Endodermal cell (in vitro differentiated cells): Measurements from ENCODE around the gene FGB. TPM values are rescaled to one million over a fixed set of nuclear protein-coding genes. Genes with fewer than 3 reads are reported as not detected.

ENCODE experiments used
- DNase-seq: peaks from one replicate; pipeline ENCODE4 v3.0.0-alpha.2; 2017
- H3K27ac ChIP-seq: 2 replicates; pipeline ENCODE4 v1.5.1; 2013; ENCODE audit warnings: mild to moderate bottlenecking, low read depth, low read length, moderate library complexity
- H3K27me3 ChIP-seq: 2 replicates; pipeline ENCODE4 v1.6.1; 2013; ENCODE audit warnings: mild to moderate bottlenecking, low read length, moderate library complexity; ENCODE audit not compliant: insufficient read depth, control insufficient read depth, poor library complexity, severe bottlenecking
- H3K36me3 ChIP-seq: 2 replicates; pipeline ENCODE4 v1.7.0; 2013; ENCODE audit warnings: mild to moderate bottlenecking, low read length, moderate library complexity; ENCODE audit not compliant: control insufficient read depth, insufficient read depth
- H3K4me1 ChIP-seq: one replicate; pipeline ENCODE4 v1.7.0; 2013; ENCODE audit warnings: low read length; ENCODE audit not compliant: control insufficient read depth, insufficient read depth
- H3K4me3 ChIP-seq: 2 replicates; pipeline ENCODE4 v1.5.1; 2013; ENCODE audit warnings: mild to moderate bottlenecking, low read length, moderate library complexity
- H3K9ac ChIP-seq: 2 replicates; pipeline ENCODE4 v1.6.1; 2013; ENCODE audit warnings: mild to moderate bottlenecking, low read length, moderate library complexity; ENCODE audit not compliant: poor library complexity, severe bottlenecking; ENCODE audit errors: extremely low read depth
- H3K9me3 ChIP-seq: 2 replicates; pipeline ENCODE4 v1.6.1; 2013; ENCODE audit warnings: mild to moderate bottlenecking, low read length, moderate library complexity; ENCODE audit not compliant: control insufficient read depth
- H3K27ac Mint-ChIP-seq: 2 replicates; pipeline ENCODE4 v1.8.0; 2020; ENCODE audit warnings: mixed read lengths
- H3K27me3 Mint-ChIP-seq: 2 replicates; pipeline ENCODE4 v1.8.0; 2021; ENCODE audit warnings: mild to moderate bottlenecking, mixed read lengths; ENCODE audit not compliant: insufficient read depth
- H3K36me3 Mint-ChIP-seq: 2 replicates; pipeline ENCODE4 v1.8.0; 2020; ENCODE audit warnings: low read depth, mixed read lengths
- H3K4me1 Mint-ChIP-seq: 2 replicates; pipeline ENCODE4 v1.8.0; 2020; ENCODE audit warnings: mixed read lengths
- H3K4me3 Mint-ChIP-seq: 2 replicates; pipeline ENCODE4 v1.8.0; 2020; ENCODE audit warnings: mild to moderate bottlenecking, moderate library complexity, mixed read lengths
- H3K9me3 Mint-ChIP-seq: 2 replicates; pipeline ENCODE4 v1.8.0; 2020; ENCODE audit warnings: mild to moderate bottlenecking, mixed read lengths
- WGBS, 2 experiments: methylation state at CpG; one replicate each; pipeline versions ENCODE4 v1.1.5 to v1.1.7; 2013; ENCODE audit warnings: missing lambda C conversion rate in 2 of 2, mixed read lengths in 1 of 2; ENCODE audit not compliant: insufficient coverage in 1 of 2, insufficient read length in 1 of 2; 5-methylcytosine and 5-hydroxymethylcytosine counted together
- total RNA-seq, 2 donors: library from RNA; stranded (reverse); fragmentation: NEBNext Ultra II Directional in 1 of 2; extraction: Animal tissue kit (Norgen Biotek cat#: 25700) in 1 of 2; gene quantifications; 2 replicates in 1 of 2; 3 replicates in 1 of 2; pipeline ENCODE4 v1.2.1, GENCODE V29; 2021
- TF ChIP-seq, protein P1 (sequence below): fragments of 200-600 bp; sonication (generic); conservative IDR thresholded peaks from 2 replicates; pipeline ENCODE4 v1.5.0; 2021; ENCODE audit warnings: antibody characterized with exemption, mild to moderate bottlenecking

Gene FGB
- total RNA-seq, 2 donors from 2014 or later = 0.55 TPM; not detected in 1

DNA sequence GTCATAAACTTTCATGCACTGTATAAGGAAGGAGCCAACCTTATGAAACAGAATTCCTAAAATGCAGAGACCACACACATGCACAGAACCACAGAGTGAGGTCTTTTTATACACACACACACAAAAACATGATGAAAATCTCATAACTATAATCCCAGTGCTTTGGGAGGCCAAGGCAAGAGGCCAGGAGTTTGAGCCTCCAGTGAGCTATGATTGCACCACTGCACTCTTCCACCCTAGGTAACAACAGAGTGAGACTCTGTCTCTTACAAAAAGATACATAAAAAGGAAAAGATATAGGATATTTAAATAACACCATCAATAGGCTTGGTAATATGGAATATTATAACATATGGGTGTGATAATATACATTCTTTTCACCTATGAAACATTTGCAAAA, 17.1 kb downstream of the FGB start:
- no peaks in the 10 kb centered on the region for H3K36me3 ChIP-seq
- no peak overlapping the region for H3K27ac Mint-ChIP-seq
- H3K4me1 Mint-ChIP-seq = peaks cover 14% of the 10 kb centered on the region
- no peak overlapping the region for H3K4me3 ChIP-seq
- H3K9ac ChIP-seq = no peak overlapping the region
- no peak overlapping the region for H3K4me3 Mint-ChIP-seq
- no peaks in the 10 kb centered on the region for H3K36me3 Mint-ChIP-seq
- no peaks in the 10 kb centered on the region for H3K9me3 ChIP-seq
- H3K9me3 Mint-ChIP-seq = no peaks in the 10 kb centered on the region
- no peaks in the 10 kb centered on the region for H3K27me3 ChIP-seq
- peaks cover 3% of the 10 kb centered on the region for H3K4me1 ChIP-seq
- TF ChIP-seq, protein P1, sequence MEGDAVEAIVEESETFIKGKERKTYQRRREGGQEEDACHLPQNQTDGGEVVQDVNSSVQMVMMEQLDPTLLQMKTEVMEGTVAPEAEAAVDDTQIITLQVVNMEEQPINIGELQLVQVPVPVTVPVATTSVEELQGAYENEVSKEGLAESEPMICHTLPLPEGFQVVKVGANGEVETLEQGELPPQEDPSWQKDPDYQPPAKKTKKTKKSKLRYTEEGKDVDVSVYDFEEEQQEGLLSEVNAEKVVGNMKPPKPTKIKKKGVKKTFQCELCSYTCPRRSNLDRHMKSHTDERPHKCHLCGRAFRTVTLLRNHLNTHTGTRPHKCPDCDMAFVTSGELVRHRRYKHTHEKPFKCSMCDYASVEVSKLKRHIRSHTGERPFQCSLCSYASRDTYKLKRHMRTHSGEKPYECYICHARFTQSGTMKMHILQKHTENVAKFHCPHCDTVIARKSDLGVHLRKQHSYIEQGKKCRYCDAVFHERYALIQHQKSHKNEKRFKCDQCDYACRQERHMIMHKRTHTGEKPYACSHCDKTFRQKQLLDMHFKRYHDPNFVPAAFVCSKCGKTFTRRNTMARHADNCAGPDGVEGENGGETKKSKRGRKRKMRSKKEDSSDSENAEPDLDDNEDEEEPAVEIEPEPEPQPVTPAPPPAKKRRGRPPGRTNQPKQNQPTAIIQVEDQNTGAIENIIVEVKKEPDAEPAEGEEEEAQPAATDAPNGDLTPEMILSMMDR = no peak
- no peak overlapping the region for H3K27ac ChIP-seq
- no peak for DNase-seq
- H3K27me3 Mint-ChIP-seq = no peaks in the 10 kb centered on the region

DNA sequence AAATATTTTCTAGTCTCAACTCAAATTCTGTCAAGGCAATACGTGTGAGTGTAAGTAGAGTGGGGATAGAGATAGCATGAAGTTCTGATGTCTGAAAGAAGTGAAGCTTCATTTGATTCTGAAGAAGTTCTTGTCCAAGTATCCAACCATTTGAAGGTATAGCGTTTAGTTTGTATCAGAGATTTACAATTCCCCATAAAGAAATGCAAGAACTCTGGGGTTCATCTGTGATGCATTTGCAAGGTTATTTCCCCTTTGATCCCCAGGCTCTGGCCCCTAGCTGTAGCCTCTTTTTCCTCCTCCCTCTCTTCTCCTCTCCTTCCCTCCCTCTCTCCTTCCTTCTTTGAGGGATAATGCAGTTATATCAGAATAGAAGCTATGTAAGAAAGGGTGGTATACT, 19.9 kb downstream of the FGB start:
- TF ChIP-seq, protein P1 = no peak
- Histone ChIP-seq H3K9me3 (no peaks in the 10 kb centered on the region), H3K36me3 (no peaks in the 10 kb centered on the region), H3K27ac (no peak overlapping the region), H3K27me3 (no peaks in the 10 kb centered on the region), H3K4me1 (peaks cover 3% of the 10 kb centered on the region), H3K4me3 (no peak overlapping the region), H3K9ac (no peak overlapping the region)
- 63 to 78% methylated on average over 1 to 2 of the region's 2 CpGs for WGBS, 2 experiments
- Mint-ChIP-seq H3K36me3 (no peaks in the 10 kb centered on the region), H3K9me3 (no peaks in the 10 kb centered on the region), H3K27me3 (no peaks in the 10 kb centered on the region), H3K27ac (no peak overlapping the region), H3K4me1 (peaks cover 14% of the 10 kb centered on the region), H3K4me3 (no peak overlapping the region)
- DNase-seq = no peak

DNA sequence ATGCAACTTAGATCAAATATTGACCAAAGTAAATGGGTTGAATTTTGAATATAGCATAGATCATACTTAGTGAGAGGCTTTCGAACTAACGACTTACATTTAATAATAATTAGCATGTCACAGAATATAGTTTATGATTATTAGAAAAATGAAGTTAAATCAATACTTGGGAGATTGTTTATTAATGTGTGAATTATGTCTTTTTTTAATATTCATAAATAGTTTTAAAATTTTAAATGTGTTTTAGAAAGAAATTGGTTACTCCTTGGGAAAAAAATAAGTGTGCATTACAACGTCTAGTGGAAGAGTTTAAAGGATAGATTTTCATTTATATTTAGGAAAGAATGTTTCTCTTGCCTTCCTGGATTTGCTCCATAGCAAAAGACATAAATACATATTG, 20.4 kb downstream of the FGB start:
- H3K36me3 ChIP-seq = no peaks in the 10 kb centered on the region
- H3K27me3 ChIP-seq = no peaks in the 10 kb centered on the region
- H3K4me1 ChIP-seq = peaks cover 3% of the 10 kb centered on the region
- Mint-ChIP-seq H3K4me1 (peaks cover 11% of the 10 kb centered on the region), H3K4me3 (no peak overlapping the region), H3K27me3 (no peaks in the 10 kb centered on the region), H3K9me3 (no peaks in the 10 kb centered on the region), H3K36me3 (no peaks in the 10 kb centered on the region), H3K27ac (no peak overlapping the region)
- no peaks in the 10 kb centered on the region for H3K9me3 ChIP-seq
- H3K9ac ChIP-seq = no peak overlapping the region
- 77% methylated on average over 3 of the region's 3 CpGs; no CpG with 5 or more reads in 1 of the 2 experiments for WGBS, 2 experiments
- no peak overlapping the region for H3K4me3 ChIP-seq
- DNase-seq = no peak
- TF ChIP-seq, protein P1 = no peak
- no peak overlapping the region for H3K27ac ChIP-seq
